H1 (cell line): ENCODE measurements around the gene PKD2L2. TPM values are rescaled to one million over a fixed set of nuclear protein-coding genes. Genes with fewer than 3 reads are reported as not detected.

Experiments used
- CTCF ChIA-PET: fragments of 300-600 bp; sonication (Branson Sonifier 250); formaldehyde crosslinking; loops from one replicate; lab custom pipeline; 2021; ENCODE audit not compliant: partially characterized antibody; lab: Charles Lee
- POLR2A ChIA-PET: fragments of 300-600 bp; sonication (Branson Sonifier 250); formaldehyde crosslinking; loops from one replicate; lab custom pipeline; 2021; ENCODE audit warnings: inconsistent platforms; ENCODE audit not compliant: partially characterized antibody; lab: Charles Lee
- DNase-seq, 2 experiments: peaks; one replicate each; pipeline versions ENCODE4 v3.0.0 to v3.0.0-alpha.2; 2010 to 2022; ENCODE audit warnings: low spot score in 2 of 2, low read depth in 1 of 2, mixed read lengths in 1 of 2
- FAIRE-seq: peaks from 2 replicates; lab custom pipeline; 2011; peaks lifted over from hg19 to GRCh38; lab: Jason Lieb, UNC
- H2AFZ ChIP-seq: 2 replicates; pipeline ENCODE4 v1.8.1; 2012; ENCODE audit warnings: low read length, inconsistent platforms
- H2AK5ac ChIP-seq: 2 replicates; pipeline ENCODE4 v1.6.1; 2013; ENCODE audit warnings: low read depth, low read length
- H2BK120ac ChIP-seq: replicated peaks from 2 replicates; pipeline ENCODE3; 2013; ENCODE audit warnings: low read depth, low read length, inconsistent platforms
- H2BK12ac ChIP-seq: 2 replicates; pipeline ENCODE4 v1.6.1; 2013; ENCODE audit warnings: low read depth, low read length
- H2BK15ac ChIP-seq: 2 replicates; pipeline ENCODE4 v1.6.1; 2013; ENCODE audit warnings: low read length
- H2BK20ac ChIP-seq: 2 replicates; pipeline ENCODE4 v1.6.1; 2013; ENCODE audit warnings: low read length
- H2BK5ac ChIP-seq: 2 replicates; pipeline ENCODE4 v1.6.1; 2013; ENCODE audit warnings: low read depth, low read length
- H3K14ac ChIP-seq: 2 replicates; pipeline ENCODE4 v1.6.1; 2013; ENCODE audit warnings: inconsistent platforms; ENCODE audit not compliant: insufficient read length
- H3K18ac ChIP-seq: 2 replicates; pipeline ENCODE4 v1.6.1; 2013; ENCODE audit warnings: low read length; ENCODE audit errors: extremely low read depth
- H3K23ac ChIP-seq: 2 replicates; pipeline ENCODE4 v1.6.1; 2013; ENCODE audit warnings: inconsistent platforms; ENCODE audit not compliant: insufficient read length
- H3K23me2 ChIP-seq: 2 replicates; pipeline ENCODE4 v1.6.1; 2013; ENCODE audit warnings: low read depth, low read length
- H3K27ac ChIP-seq: 2 replicates; pipeline ENCODE4 v1.6.1; 2011; ENCODE audit warnings: low read depth, low read length, inconsistent platforms
- H3K27me3 ChIP-seq, 4 experiments: replicated peaks in 1 of 4; 1 replicate in 1 of 4; 2 replicates in 3 of 4; pipeline versions ENCODE4 v1.6.1 to v1.8.1; 2011 to 2013; ENCODE audit warnings: low read length in 3 of 4, mild to moderate bottlenecking in 3 of 4, inconsistent platforms in 2 of 4, mixed read lengths in 2 of 4, moderate library complexity in 1 of 4; ENCODE audit not compliant: control insufficient read depth in 3 of 4, insufficient read depth in 3 of 4; ENCODE audit errors: extremely low read depth in 1 of 4
- H3K36me3 ChIP-seq, 4 experiments: 2 replicates each; pipeline versions ENCODE4 v1.6.1 to v1.8.1; 2011 to 2013; ENCODE audit warnings: mild to moderate bottlenecking in 4 of 4, low read length in 3 of 4, moderate library complexity in 2 of 4, control low read depth in 1 of 4, inconsistent platforms in 1 of 4; ENCODE audit not compliant: insufficient read depth in 4 of 4, control insufficient read depth in 2 of 4
- H3K4ac ChIP-seq: replicated peaks from 2 replicates; pipeline ENCODE3; 2013; ENCODE audit warnings: low read length, low read depth, mixed read lengths, inconsistent platforms; ENCODE audit not compliant: insufficient read length
- H3K4me1 ChIP-seq, 4 experiments: replicated peaks in 1 of 4; 1 replicate in 1 of 4; 2 replicates in 3 of 4; pipeline versions ENCODE4 v1.6.1 to v1.8.1; 2011 to 2013; ENCODE audit warnings: low read length in 3 of 4, inconsistent platforms in 2 of 4, mixed read lengths in 1 of 4; ENCODE audit not compliant: insufficient read depth in 4 of 4, control insufficient read depth in 3 of 4
- H3K4me2 ChIP-seq, 2 experiments: 2 replicates each; pipeline versions ENCODE4 v1.6.1 to v1.8.1; 2011 to 2013; ENCODE audit warnings: low read depth in 2 of 2, low read length in 2 of 2, control low read depth in 1 of 2, inconsistent platforms in 1 of 2, mild to moderate bottlenecking in 1 of 2; ENCODE audit not compliant: insufficient read depth in 1 of 2
- H3K4me3 ChIP-seq, 4 experiments: fragments of 200-600, 300-600 bp in 1 of 4; sonication (generic), shearing (Covaris generic), sonication (Bioruptor Twin) in 1 of 4; 2 replicates each; pipeline versions ENCODE4 v1.5.1 to v1.8.1; 2011 to 2016; ENCODE audit warnings: low read length in 4 of 4, low read depth in 3 of 4, control low read depth in 2 of 4, inconsistent platforms in 2 of 4, mild to moderate bottlenecking in 2 of 4, mixed read lengths in 1 of 4, moderate library complexity in 1 of 4; ENCODE audit not compliant: insufficient read depth in 2 of 4; ENCODE audit errors: extremely low read depth in 1 of 4
- H3K56ac ChIP-seq: replicated peaks from 2 replicates; pipeline ENCODE3; 2013; ENCODE audit warnings: low read depth, mild to moderate bottlenecking, mixed read lengths, low read length, inconsistent platforms; ENCODE audit not compliant: insufficient read length
- H3K79me1 ChIP-seq: 2 replicates; pipeline ENCODE4 v1.6.1; 2013; ENCODE audit warnings: low read depth, low read length, control low read depth
- H3K79me2 ChIP-seq, 2 experiments: 2 replicates each; pipeline versions ENCODE4 v1.6.1 to v1.8.1; 2012 to 2013; ENCODE audit warnings: low read length in 2 of 2, mild to moderate bottlenecking in 2 of 2, inconsistent platforms in 1 of 2; ENCODE audit not compliant: insufficient read depth in 2 of 2, control insufficient read depth in 1 of 2
- H3K9ac ChIP-seq, 4 experiments: replicated peaks in 1 of 4; 1 replicate in 1 of 4; 2 replicates in 3 of 4; pipeline versions ENCODE4 v1.6.1 to v1.8.1; 2011 to 2013; ENCODE audit warnings: low read depth in 3 of 4, low read length in 3 of 4, control low read depth in 2 of 4, mild to moderate bottlenecking in 2 of 4, moderate library complexity in 2 of 4, inconsistent platforms in 1 of 4; ENCODE audit errors: extremely low read depth in 1 of 4
- H3K9me3 ChIP-seq, 2 experiments: 2 replicates each; pipeline versions ENCODE4 v1.6.1 to v1.8.1; 2012 to 2013; ENCODE audit warnings: mild to moderate bottlenecking in 2 of 2, moderate library complexity in 2 of 2, control low read depth in 1 of 2, inconsistent platforms in 1 of 2, low read depth in 1 of 2, low read length in 1 of 2, mixed read lengths in 1 of 2; ENCODE audit not compliant: insufficient read depth in 2 of 2
- H4K20me1 ChIP-seq, 2 experiments: replicated peaks in 1 of 2; 2 replicates each; pipeline versions ENCODE3 to v1.8.1; 2011 to 2013; ENCODE audit warnings: inconsistent platforms in 2 of 2, low read length in 2 of 2, mild to moderate bottlenecking in 1 of 2; ENCODE audit not compliant: insufficient read depth in 2 of 2, control insufficient read depth in 1 of 2
- H4K5ac ChIP-seq: 2 replicates; pipeline ENCODE4 v1.6.1; 2013; ENCODE audit warnings: low read length, low read depth, mixed read lengths, inconsistent platforms; ENCODE audit not compliant: insufficient read length
- H4K8ac ChIP-seq: 2 replicates; pipeline ENCODE4 v1.8.0; 2013; ENCODE audit warnings: mild to moderate bottlenecking, moderate library complexity, low read length, inconsistent platforms; ENCODE audit not compliant: insufficient read depth; ENCODE audit errors: extremely low read depth
- H4K91ac ChIP-seq: replicated peaks from 2 replicates; pipeline ENCODE3; 2013; ENCODE audit warnings: low read length, mixed read lengths, inconsistent platforms; ENCODE audit not compliant: insufficient read length
- BRCA1 ChIP-seq: IDR thresholded peaks from 2 replicates; pipeline ENCODE4 v1.6.1; 2012; ENCODE audit warnings: low read depth, low read length, improper control_type of control experiment
- CBX5 ChIP-seq: fragments of 300-800, 300-1000 bp; sonication (generic); IDR thresholded peaks from 2 replicates; pipeline ENCODE4 v1.7.1; 2016; ENCODE audit warnings: antibody characterized with exemption, low read length, low read depth
- CHD1 ChIP-seq: IDR thresholded peaks from 2 replicates; pipeline ENCODE4 v1.6.1; 2012; ENCODE audit warnings: low read depth, low read length, improper control_type of control experiment
- CREB1 ChIP-seq: IDR thresholded peaks from 2 replicates; pipeline ENCODE4 v1.6.1; 2012; ENCODE audit warnings: inconsistent platforms
- HDAC2 ChIP-seq, 2 experiments: fragments of 300-600 bp in 1 of 2; sonication (generic) in 1 of 2; IDR thresholded peaks; 2 replicates each; pipeline ENCODE4 v1.6.1; 2011 to 2012; ENCODE audit warnings: low read depth in 2 of 2, low read length in 2 of 2, mild to moderate bottlenecking in 2 of 2, moderate library complexity in 2 of 2, borderline replicate concordance in 1 of 2, inconsistent platforms in 1 of 2
- JUN ChIP-seq: IDR thresholded peaks from 2 replicates; pipeline ENCODE4 v1.6.1; 2011; ENCODE audit warnings: low read depth, mild to moderate bottlenecking, improper control_type of control experiment, low read length
- NANOG ChIP-seq: IDR thresholded peaks from 2 replicates; pipeline ENCODE4 v1.6.1; 2011; ENCODE audit warnings: low read length, low read depth, mild to moderate bottlenecking, inconsistent platforms; ENCODE audit not compliant: insufficient read depth, poor library complexity, severe bottlenecking
- POLR2A ChIP-seq, 2 experiments: IDR thresholded peaks; 1 replicate in 1 of 2; 2 replicates in 1 of 2; pipeline ENCODE4 v1.6.1; 2011; ENCODE audit warnings: low read depth in 2 of 2, low read length in 2 of 2, mild to moderate bottlenecking in 2 of 2; ENCODE audit errors: control extremely low read depth in 1 of 2
- POLR2AphosphoS5 ChIP-seq: IDR thresholded peaks from 2 replicates; pipeline ENCODE4 v1.6.1; 2011; ENCODE audit warnings: low read depth, low read length
- SAP30 ChIP-seq: fragments of 300-600 bp; sonication (generic); IDR thresholded peaks from 2 replicates; pipeline ENCODE4 v1.7.1; 2012; ENCODE audit warnings: low read length, moderate library complexity, mild to moderate bottlenecking, inconsistent platforms; ENCODE audit not compliant: insufficient read depth, insufficient replicate concordance
- SIX5 ChIP-seq: IDR thresholded peaks from 2 replicates; pipeline ENCODE4 v1.6.1; 2011; ENCODE audit warnings: mild to moderate bottlenecking, low read depth, low read length
- SRF ChIP-seq: IDR thresholded peaks from 2 replicates; pipeline ENCODE4 v1.6.1; 2011; ENCODE audit warnings: mild to moderate bottlenecking, low read depth, low read length, moderate library complexity
- SUZ12 ChIP-seq: fragments of 200-600 bp; sonication (generic); IDR thresholded peaks from 2 replicates; pipeline ENCODE4 v1.6.1; 2012; ENCODE audit warnings: mild to moderate bottlenecking, inconsistent platforms, low read length, moderate library complexity, mixed read lengths
- WGBS, 2 experiments: shearing (Covaris generic) in 1 of 2; methylation state at CpG; one replicate each; pipeline versions ENCODE4 v1.1.6 to v1.1.7; 2013 to 2015; ENCODE audit warnings: low lambda C conversion rate in 2 of 2, mixed read lengths in 2 of 2, inconsistent platforms in 1 of 2, low coverage in 1 of 2, missing lambda C conversion rate in 1 of 2; ENCODE audit not compliant: insufficient replicate concordance in 2 of 2, insufficient coverage in 1 of 2, insufficient read length in 1 of 2; ENCODE audit errors: extremely low coverage in 1 of 2, missing lambda C conversion rate in 1 of 2; 5-methylcytosine and 5-hydroxymethylcytosine counted together
- polyA plus RNA-seq, 7 experiments: library from polyadenylated mRNA; depleted of rRNA in 3 of 7; stranded (reverse) in 5 of 7; unstranded in 2 of 7; fragments of >200 nt in 5 of 7; fragments of 200-250 nt in 2 of 7; gene quantifications; 1 replicate in 5 of 7; 2 replicates in 1 of 7; 4 replicates in 1 of 7; pipeline versions ENCODE4 v1.2.1 to v1.2.3, GENCODE V29; 2011 to 2013; ENCODE audit warnings: missing spikeins in 2 of 7, mixed read lengths in 2 of 7
- total RNA-seq: library from RNA; stranded (reverse); fragmentation: NEBNext Ultra II Directional; extraction: Animal tissue kit (Norgen Biotek cat#: 25700); gene quantifications from 2 replicates; pipeline ENCODE4 v1.2.1, GENCODE V29; 2021

PKD2L2 gene
- total and polyA plus RNA-seq, 2 of the 8 experiments (the other 6 are each of a cell fraction or from before 2014, with no cell fraction given) = not detected

DNA sequence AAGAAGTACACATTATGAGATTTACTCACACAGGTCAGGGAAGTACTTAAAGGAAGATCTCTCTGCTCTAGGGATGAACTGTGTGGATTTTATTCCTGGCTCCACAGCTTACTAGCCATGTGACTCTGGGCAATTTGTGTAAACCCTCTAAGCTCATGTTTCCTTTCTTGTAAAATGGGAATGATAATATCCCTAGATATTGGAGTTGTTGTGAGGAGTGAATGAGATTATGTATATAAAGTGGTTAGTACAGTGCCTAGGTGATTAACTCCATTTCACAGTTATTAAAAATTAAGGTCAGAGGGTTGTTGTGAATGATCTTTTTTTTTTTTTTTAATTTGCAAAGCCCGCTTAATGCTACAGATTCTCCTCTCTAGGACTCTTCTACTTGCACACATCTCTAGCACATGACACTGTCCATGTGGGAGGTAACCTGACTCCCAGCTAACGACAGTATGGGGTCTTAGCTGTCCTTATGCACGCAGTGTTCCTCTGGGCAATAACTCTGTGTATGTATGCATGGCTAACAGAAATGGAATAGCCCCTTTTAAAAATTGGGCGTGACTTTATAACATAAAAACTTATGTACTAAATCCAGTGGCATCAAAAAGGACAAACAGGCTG lies 45.5 kb upstream of the PKD2L2 start:
- H2BK120ac ChIP-seq = no peak overlapping the region
- no peak overlapping the region for H3K27ac ChIP-seq
- POLR2A ChIA-PET = no interaction called here
- H4K8ac ChIP-seq = no peak overlapping the region
- no peak overlapping the region for H2AK5ac ChIP-seq
- H3K79me2 ChIP-seq = no peaks in the 10 kb centered on the region
- H3K4me3 ChIP-seq = no peak overlapping the region
- no peaks in the 10 kb centered on the region for H4K20me1 ChIP-seq
- H4K91ac ChIP-seq = no peak overlapping the region
- no peak overlapping the region for H3K9ac ChIP-seq
- H3K56ac ChIP-seq = no peak overlapping the region
- H2BK5ac ChIP-seq = no peak overlapping the region
- no peak overlapping the region for H3K18ac ChIP-seq
- no peaks in the 10 kb centered on the region for H3K9me3 ChIP-seq
- FAIRE-seq = no peak
- no peak overlapping the region for H2AFZ ChIP-seq
- CTCF ChIA-PET = interaction anchor here (1.0 kb wide), 1 partner anchor 45 kb away, joined by 4 read pairs; the partner anchor contains the start of gene PKD2L2
- H3K79me1 ChIP-seq = no peaks in the 10 kb centered on the region
- H2BK12ac ChIP-seq = no peak overlapping the region
- no peak overlapping the region for H3K4me2 ChIP-seq
- no peak overlapping the region for H3K4ac ChIP-seq
- no peak overlapping the region for H4K5ac ChIP-seq
- no peaks in the 10 kb centered on the region for H3K36me3 ChIP-seq
- no peaks in the 10 kb centered on the region for H3K27me3 ChIP-seq
- WGBS, 2 experiments = 68% methylated on average over 4 of the region's 4 CpGs; no CpG with 5 or more reads in 1 of the 2 experiments
- no peaks in the 10 kb centered on the region for H3K23me2 ChIP-seq
- no peak overlapping the region for H3K23ac ChIP-seq
- H3K14ac ChIP-seq = no peak overlapping the region
- H2BK15ac ChIP-seq = no peak overlapping the region
- H3K4me1 ChIP-seq = no peaks in the 10 kb centered on the region
- no peak overlapping the region for H2BK20ac ChIP-seq
- DNase-seq = no peak
- no peak for TF ChIP-seq NANOG
- TF ChIP-seq BRCA1 = no peak
- no peak for TF ChIP-seq SAP30
- no peak for TF ChIP-seq CREB1
- no peak for TF ChIP-seq SRF
- TF ChIP-seq SUZ12 = no peak
- no peak for TF ChIP-seq POLR2AphosphoS5
- TF ChIP-seq HDAC2 (IDR thresholded peaks at IDR 0.05; ENCODE audit: borderline replicate concordance in 1 of 2, low read depth in 2 of 2, low read length in 2 of 2) = no peak
- TF ChIP-seq POLR2A (IDR thresholded peaks at IDR 0.05; ENCODE audit: control extremely low read depth in 1 of 2, low read depth in 2 of 2, low read length in 2 of 2) = no peak
- TF ChIP-seq CBX5 = no peak
- TF ChIP-seq CHD1 = no peak
- no peak for TF ChIP-seq SIX5
- TF ChIP-seq JUN = no peak
